Prostate gland (tissue), 2 donors: ENCODE data around the gene ARFGEF3. TPM values are rescaled to one million over a fixed set of nuclear protein-coding genes. Genes with fewer than 3 reads are reported as not detected.

Experiments
- DNase-seq: peaks from one replicate; pipeline ENCODE4 v3.0.0-alpha.2; 2019; ENCODE audit warnings: low spot score
- H3K27ac ChIP-seq, 2 donors: fragments of 200-600 bp; sonication (generic); 2 replicates each; pipeline ENCODE4 v1.5.1; 2017 to 2019
- H3K27me3 ChIP-seq: fragments of 200-600 bp; sonication (generic); replicated peaks from 2 replicates; pipeline ENCODE4 v1.5.1; 2019; ENCODE audit not compliant: insufficient read depth
- H3K36me3 ChIP-seq, 2 donors: fragments of 200-600 bp; sonication (generic); 1 replicate in 1 of 2; 2 replicates in 1 of 2; pipeline versions ENCODE4 v1.5.1 to v1.8.1; 2017 to 2019
- H3K4me1 ChIP-seq: fragments of 200-600 bp; sonication (generic); replicated peaks from 2 replicates; pipeline ENCODE4 v1.5.1; 2019
- H3K4me3 ChIP-seq, 2 donors: fragments of 200-600 bp; sonication (generic); 2 replicates each; pipeline ENCODE4 v1.5.1; 2017 to 2019
- H3K9me3 ChIP-seq: fragments of 200-600 bp; sonication (generic); 2 replicates; pipeline ENCODE4 v1.5.1; 2017
- CTCF ChIP-seq, 4 experiments: fragments of 200-600 bp in 2 of 4; fragments of 450-650 bp in 2 of 4; sonication (generic) in 2 of 4; IDR thresholded peaks; 1 replicate in 3 of 4; 2 replicates in 1 of 4; pipeline ENCODE4 v1.5.1; 2016 to 2019; ENCODE audit warnings: antibody characterized with exemption in 4 of 4, mild to moderate bottlenecking in 2 of 4, moderate library complexity in 2 of 4
- POLR2A ChIP-seq: fragments of 450-650 bp; IDR thresholded peaks from one replicate; pipeline ENCODE4 v1.6.1; 2016; ENCODE audit warnings: antibody characterized with exemption, mild to moderate bottlenecking
- POLR2AphosphoS5 ChIP-seq: sonication (generic); formaldehyde crosslinking; IDR thresholded peaks from one replicate; pipeline ENCODE4 v1.6.1; 2017; ENCODE audit warnings: antibody characterized with exemption
- WGBS: methylation state at CpG from one replicate; pipeline ENCODE4 v1.1.5; 2018; 5-methylcytosine and 5-hydroxymethylcytosine counted together
- intact Hi-C: fragments of 100-400 bp; cut with DNase I; formaldehyde crosslinking; loops from one replicate; pipeline ENCODE4 v1.14.2; 2022
- total RNA-seq, 2 donors: library from RNA; depleted of rRNA; stranded (reverse); fragments of >200 nt; gene quantifications; one replicate each; pipeline ENCODE4 v1.1.0, GENCODE V29; 2016

Gene ARFGEF3
- total RNA-seq, 2 donors from 2014 or later, result 41.0 to 80.1 TPM

- Histone ChIP-seq H3K4me3 (no peak overlapping the region), H3K36me3 (no peaks in the 10 kb centered on the region), H3K9me3 (no peaks in the 10 kb centered on the region), H3K4me1 (no peaks in the 10 kb centered on the region), H3K27ac (peak overlapping the region in 1 of 2 donors; percentile 37), H3K27me3 (no peaks in the 10 kb centered on the region)
- 82% methylated on average over 4 of the region's 4 CpGs for WGBS
- intact Hi-C loops, result no loop called here
- DNase-seq, result no peak
- TF ChIP-seq POLR2AphosphoS5 (no peak), POLR2A (no peak), CTCF (IDR thresholded peaks at IDR 0.05) (no peak)
Observed at GRCh38 chr6:138242987-138243592, 81.4 kb downstream of the ARFGEF3 start.

- DNase-seq, result no peak
- Histone ChIP-seq H3K4me1 (no peaks in the 10 kb centered on the region), H3K27me3 (no peaks in the 10 kb centered on the region), H3K4me3 (no peak overlapping the region), H3K36me3 (no peaks in the 10 kb centered on the region), H3K27ac (no peak overlapping the region), H3K9me3 (no peaks in the 10 kb centered on the region)
- no peak for TF ChIP-seq POLR2A
- no peak for TF ChIP-seq POLR2AphosphoS5
- no peak for TF ChIP-seq CTCF (IDR thresholded peaks at IDR 0.05)
- 76% methylated on average over 3 of the region's 3 CpGs for WGBS
- intact Hi-C loops, result no loop called here
Observed at GRCh38 chr6:138245751-138246150, 84.0 kb downstream of the ARFGEF3 start.

- no peaks in the 10 kb centered on the region for H3K27me3 ChIP-seq
- TF ChIP-seq POLR2A (no peak), POLR2AphosphoS5 (no peak), CTCF (IDR thresholded peaks at IDR 0.05) (no peak)
- 94% methylated on average over 3 of the region's 3 CpGs for WGBS
Observed at GRCh38 chr6:138246650-138247440, 85.1 kb downstream of the ARFGEF3 start.

GRCh38 chr6:138248011-138248410, 86.3 kb downstream of the ARFGEF3 start:
- Histone ChIP-seq H3K4me1 (no peaks in the 10 kb centered on the region), H3K36me3 (no peaks in the 10 kb centered on the region), H3K9me3 (no peaks in the 10 kb centered on the region), H3K4me3 (no peak overlapping the region), H3K27ac (peak overlapping the region in 1 of 2 donors; percentile 87), H3K27me3 (no peaks in the 10 kb centered on the region)
- TF ChIP-seq POLR2AphosphoS5 (no peak), CTCF (IDR thresholded peaks at IDR 0.05) (no peak), POLR2A (no peak)
- DNase-seq, result no peak
- WGBS, result 91% methylated on average over 7 of the region's 7 CpGs
- intact Hi-C loops, result no loop called here

More at GRCh38 chr6:138246650-138247440, 85.1 kb downstream of the ARFGEF3 start:
- no peak overlapping the region for H3K4me3 ChIP-seq
- no peaks in the 10 kb centered on the region for H3K9me3 ChIP-seq
- no peaks in the 10 kb centered on the region for H3K36me3 ChIP-seq
- no peaks in the 10 kb centered on the region for H3K4me1 ChIP-seq
- H3K27ac ChIP-seq, result no peak overlapping the region
- DNase-seq, result no peak
- intact Hi-C loops, result no loop called here
